Body of pancreas (tissue), 4 donors: Measurements from ENCODE around the gene HSD11B2. TPM values are rescaled to one million over a fixed set of nuclear protein-coding genes. Genes with fewer than 3 reads are reported as not detected.

ENCODE experiments used
- ATAC-seq: fragments of 150-250 bp; one replicate; pipeline ENCODE4 v1.9.1; 2016
- DNase-seq, 4 donors: peaks; one replicate each; pipeline ENCODE4 v3.0.0-alpha.2; 2019
- H3K27ac ChIP-seq, 4 donors: fragments of 200-600 bp; sonication (generic); 1 replicate in 3 of 4; 2 replicates in 1 of 4; pipeline versions ENCODE4 v1.5.1 to v1.6.1; 2016 to 2019; ENCODE audit warnings: mild to moderate bottlenecking in 1 of 4, mixed read lengths in 1 of 4, moderate library complexity in 1 of 4
- H3K27me3 ChIP-seq, 2 donors: fragments of 200-600 bp; sonication (generic); one replicate each; pipeline ENCODE4 v1.6.0; 2016; ENCODE audit warnings: mild to moderate bottlenecking in 1 of 2
- H3K36me3 ChIP-seq, 2 donors: fragments of 200-600 bp; sonication (generic); replicated peaks in 1 of 2; 2 replicates each; pipeline ENCODE4 v1.5.1; 2016; ENCODE audit warnings: low read depth in 2 of 2; ENCODE audit not compliant: insufficient read depth in 1 of 2
- H3K4me1 ChIP-seq: fragments of 200-600 bp; sonication (generic); one replicate; pipeline ENCODE4 v1.6.0; 2016
- H3K4me3 ChIP-seq, 2 donors: fragments of 200-600 bp; sonication (generic); 1 replicate in 1 of 2; 2 replicates in 1 of 2; pipeline ENCODE4 v1.5.1; 2016 to 2019
- H3K9me3 ChIP-seq, 3 donors: fragments of 200-600 bp; sonication (generic); 1 replicate in 2 of 3; 2 replicates in 1 of 3; pipeline ENCODE4 v1.5.1; 2016
- CTCF ChIP-seq, 7 experiments: fragments of 450-650 bp in 4 of 7; fragments of 200-600 bp in 3 of 7; sonication (generic) in 3 of 7; IDR thresholded peaks; one replicate each; pipeline ENCODE4 v1.5.1; 2016 to 2019; ENCODE audit warnings: antibody characterized with exemption in 7 of 7
- POLR2A ChIP-seq, 3 donors: fragments of 450-650 bp; IDR thresholded peaks; one replicate each; pipeline ENCODE4 v1.6.1; 2016; ENCODE audit warnings: antibody characterized with exemption in 3 of 3, mild to moderate bottlenecking in 2 of 3
- WGBS, 2 donors: methylation state at CpG; one replicate each; pipeline ENCODE4 v1.1.5; 2017; 5-methylcytosine and 5-hydroxymethylcytosine counted together
- intact Hi-C: fragments of 100-400 bp; cut with DNase I; formaldehyde crosslinking; loops from one replicate; pipeline ENCODE4 v1.15.1; 2023
- total RNA-seq, 2 donors: library from RNA; depleted of rRNA; stranded (reverse); fragments of >200 nt; gene quantifications; one replicate each; pipeline ENCODE4 v1.1.0, GENCODE V29; 2016

Gene HSD11B2
- 10 to 100 TPM in 1 of 2 donors, 1 to 10 TPM in 1; 5.4 to 13.8 TPM for total RNA-seq

- ATAC-seq: peak; percentile 82
- peak within 1 kb of the TSS; percentile 1 to 11 for H3K4me3 ChIP-seq
- WGBS, 2 donors: 0 to 1% methylated on average over 1 to 84 of the region's 87 CpGs
- intact Hi-C loops: no loop called here
- DNase-seq: peak; percentile 75 to 83 (median 81)
- no peaks in the 10 kb centered on the region for H3K9me3 ChIP-seq
- no peaks in the 10 kb centered on the region for H3K27me3 ChIP-seq
- peak; percentile 9 to 30 (median 19) for TF ChIP-seq POLR2A (IDR thresholded peaks at IDR 0.05)
- TF ChIP-seq CTCF (IDR thresholded peaks at IDR 0.05): peak in 4 of 7 experiments; percentile 16 to 58 (median 34)
- H3K4me1 ChIP-seq: peaks cover 35% of the 10 kb centered on the region
- no peaks in the 10 kb centered on the region for H3K36me3 ChIP-seq
- peak within 1 kb of the TSS; percentile 68 to 90 (median 88) for H3K27ac ChIP-seq
Measured at GRCh38 chr16:67430977-67431774, at the start of gene HSD11B2. TSS of gene HSD11B2 (plus strand) at chr16:67431121. CDS start at chr16:67431249, 128 bp downstream.

DNA sequence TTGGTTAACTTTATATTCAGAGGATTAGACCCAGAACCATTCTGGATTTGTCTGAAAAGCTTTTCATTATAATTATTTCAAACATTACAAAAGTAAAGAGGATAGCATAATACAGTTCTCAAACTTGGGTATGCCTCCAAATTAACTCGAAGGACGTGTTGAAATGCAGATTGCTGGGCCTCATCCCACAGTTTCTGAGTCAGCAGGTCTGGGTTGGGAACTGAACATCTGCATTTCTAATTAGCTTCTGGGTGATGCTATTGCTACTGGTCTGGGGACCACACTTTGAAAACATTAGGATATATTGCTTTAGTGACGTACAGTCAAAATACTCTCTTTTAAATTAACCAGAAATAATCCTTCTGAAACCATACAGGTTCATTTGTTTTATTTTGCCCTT, 47.6 kb upstream of the HSD11B2 start:
- Histone ChIP-seq H3K36me3 (no peaks in the 10 kb centered on the region), H3K27me3 (no peaks in the 10 kb centered on the region), H3K4me1 (no peaks in the 10 kb centered on the region), H3K9me3 (no peaks in the 10 kb centered on the region), H3K27ac (no peak overlapping the region), H3K4me3 (no peak overlapping the region)
- DNase-seq (no peak), ATAC-seq (no peak)
- 93 to 95% methylated on average over 3 of the region's 3 CpGs for WGBS, 2 donors
- TF ChIP-seq CTCF (IDR thresholded peaks at IDR 0.05) (no peak), POLR2A (IDR thresholded peaks at IDR 0.05) (no peak)
- intact Hi-C loops: no loop called here

- 80 to 86% methylated on average over 7 to 8 of the region's 8 CpGs for WGBS, 2 donors
- Histone ChIP-seq H3K4me3 (no peak overlapping the region), H3K9me3 (no peaks in the 10 kb centered on the region), H3K27me3 (no peaks in the 10 kb centered on the region), H3K4me1 (no peaks in the 10 kb centered on the region), H3K27ac (no peak overlapping the region), H3K36me3 (no peaks in the 10 kb centered on the region)
- no peak for TF ChIP-seq POLR2A (IDR thresholded peaks at IDR 0.05)
- no peak for TF ChIP-seq CTCF (IDR thresholded peaks at IDR 0.05)
- DNase-seq (no peak), ATAC-seq (no peak)
- intact Hi-C loops: no loop called here
Measured at GRCh38 chr16:67384778-67385510, 46.0 kb upstream of the HSD11B2 start.

GRCh38 chr16:67386861-67387455, 44.0 kb upstream of the HSD11B2 start:
- H3K4me3 ChIP-seq: no peak overlapping the region
- ATAC-seq: no peak
- no peak overlapping the region for H3K27ac ChIP-seq
- no peak for TF ChIP-seq POLR2A (IDR thresholded peaks at IDR 0.05)
- no peak for TF ChIP-seq CTCF (IDR thresholded peaks at IDR 0.05)
- intact Hi-C loops: no loop called here
- no peaks in the 10 kb centered on the region for H3K27me3 ChIP-seq
- WGBS, 2 donors: 89 to 90% methylated on average over 5 of the region's 5 CpGs
- no peaks in the 10 kb centered on the region for H3K4me1 ChIP-seq
- H3K36me3 ChIP-seq: no peaks in the 10 kb centered on the region
- DNase-seq: no peak
- H3K9me3 ChIP-seq: no peaks in the 10 kb centered on the region
